MV-4-11 (cell line): ENCODE data around the gene ULK4.

Experiments used
- DNase-seq: peaks from one replicate; lab custom pipeline; 2025; lab: John Stamatoyannopoulos, UW

Gene ULK4

GRCh38 chr3:41222012-41222411 is 739.9 kb downstream of the ULK4 start:
- DNase-seq, result no peak

GRCh38 chr3:41220906-41221677 is 740.8 kb downstream of the ULK4 start:
- DNase-seq, result no peak

- no peak for DNase-seq
These were observed 742.5 kb downstream of the ULK4 start for GRCh38 chr3:41219424-41219823.

DNA sequence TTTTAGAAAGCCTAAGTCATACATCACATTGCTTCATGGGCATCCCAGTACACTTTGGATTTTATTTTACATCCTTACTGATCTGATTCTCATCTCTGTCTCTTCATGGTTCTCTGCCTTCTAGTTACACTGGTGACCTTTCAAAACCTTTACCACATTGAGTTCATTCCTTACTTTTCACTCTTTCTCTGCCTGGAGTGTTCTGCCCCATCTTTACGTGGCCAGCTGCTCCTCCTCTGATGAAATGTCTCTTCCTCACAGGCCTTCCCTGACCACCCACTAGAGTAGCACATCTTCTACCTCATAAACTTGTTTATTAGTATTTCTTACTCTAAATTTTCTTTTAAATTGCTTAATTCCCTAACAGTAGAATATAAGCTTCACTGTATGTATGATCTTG is 744.9 kb downstream of the ULK4 start:
- peak; percentile 4 for DNase-seq

- no peak for DNase-seq
These were observed 745.5 kb downstream of the ULK4 start for GRCh38 chr3:41216422-41216821.

DNA sequence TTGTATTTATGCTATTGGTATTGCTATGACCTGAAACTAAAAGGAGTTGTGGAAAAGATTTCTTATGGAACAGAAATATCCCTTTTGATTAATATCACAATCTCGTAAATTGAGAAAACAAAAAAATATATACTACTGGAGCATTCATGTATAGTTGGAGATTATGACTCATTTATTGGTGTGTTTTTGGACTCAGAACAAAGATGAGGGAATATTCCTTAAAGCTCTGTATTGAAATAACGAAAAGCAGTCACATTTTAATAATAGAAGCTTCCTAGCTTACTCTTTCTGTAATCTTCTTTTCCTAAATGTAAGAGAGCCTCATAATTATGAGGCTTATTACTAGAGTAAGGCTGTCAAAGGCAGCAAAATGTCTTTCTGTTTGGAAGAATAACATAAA is 748.3 kb downstream of the ULK4 start:
- no peak for DNase-seq

GRCh38 chr3:41212088-41212487 is 749.8 kb downstream of the ULK4 start:
- no peak for DNase-seq

- no peak for DNase-seq
These were observed 750.9 kb downstream of the ULK4 start for GRCh38 chr3:41210966-41211365.

DNA sequence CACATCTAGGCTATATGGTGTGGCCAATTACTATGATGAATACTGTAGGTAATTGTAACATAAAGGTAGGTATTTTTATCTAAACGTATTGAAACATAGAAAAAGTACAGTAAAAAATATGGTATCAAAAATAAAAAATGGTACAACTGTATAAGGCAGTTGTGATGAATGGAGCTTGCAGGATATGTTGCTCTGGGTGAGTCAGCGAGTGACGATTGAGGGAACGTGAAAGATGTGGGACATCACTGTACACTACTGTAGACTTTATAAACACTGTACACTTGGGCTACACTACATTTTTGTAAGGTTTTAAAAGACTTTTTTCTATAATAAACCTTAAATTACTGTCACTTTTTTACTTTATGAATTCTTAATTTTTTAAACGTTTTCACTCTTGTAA is 752.3 kb downstream of the ULK4 start:
- DNase-seq, result no peak

DNA sequence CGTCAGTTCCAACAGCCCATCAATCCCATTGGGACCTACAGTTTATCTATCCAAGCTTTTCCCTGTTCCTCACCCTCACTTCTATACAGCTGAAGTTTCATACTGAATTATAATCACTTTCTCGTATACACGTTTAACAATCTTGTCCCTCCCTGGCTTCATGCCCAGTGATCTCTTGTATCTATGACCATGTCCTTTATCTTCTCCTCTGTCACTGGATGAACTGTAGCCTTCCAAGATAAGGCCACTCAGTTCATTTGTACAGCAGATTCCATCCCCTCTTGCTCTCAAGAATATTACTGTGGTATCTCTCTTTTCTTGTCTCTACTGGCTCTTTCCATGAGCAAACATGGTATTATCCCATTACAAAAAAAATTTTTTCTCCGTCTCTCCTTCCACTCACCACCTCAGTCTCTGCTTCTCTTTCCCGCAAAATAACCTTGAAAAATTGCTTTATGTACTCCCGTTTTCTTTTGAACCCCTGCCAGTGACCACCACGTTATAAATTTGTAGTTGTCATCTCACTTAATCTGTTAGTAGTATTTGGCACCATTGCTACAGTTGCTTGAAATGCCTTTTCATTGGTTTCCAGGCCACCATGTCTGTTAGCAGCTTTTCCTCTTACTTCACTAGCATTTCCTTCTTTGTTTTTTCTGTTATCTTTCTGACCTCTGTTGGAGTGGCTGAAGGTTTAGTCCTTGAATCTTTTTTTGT is 753.2 kb downstream of the ULK4 start:
- no peak for DNase-seq

GRCh38 chr3:41207355-41207754 is 754.5 kb downstream of the ULK4 start:
- DNase-seq, result no peak

- DNase-seq, result no peak
These were observed 756.3 kb downstream of the ULK4 start for GRCh38 chr3:41205591-41205990.

GRCh38 chr3:41204369-41204768 is 757.5 kb downstream of the ULK4 start:
- no peak for DNase-seq

DNA sequence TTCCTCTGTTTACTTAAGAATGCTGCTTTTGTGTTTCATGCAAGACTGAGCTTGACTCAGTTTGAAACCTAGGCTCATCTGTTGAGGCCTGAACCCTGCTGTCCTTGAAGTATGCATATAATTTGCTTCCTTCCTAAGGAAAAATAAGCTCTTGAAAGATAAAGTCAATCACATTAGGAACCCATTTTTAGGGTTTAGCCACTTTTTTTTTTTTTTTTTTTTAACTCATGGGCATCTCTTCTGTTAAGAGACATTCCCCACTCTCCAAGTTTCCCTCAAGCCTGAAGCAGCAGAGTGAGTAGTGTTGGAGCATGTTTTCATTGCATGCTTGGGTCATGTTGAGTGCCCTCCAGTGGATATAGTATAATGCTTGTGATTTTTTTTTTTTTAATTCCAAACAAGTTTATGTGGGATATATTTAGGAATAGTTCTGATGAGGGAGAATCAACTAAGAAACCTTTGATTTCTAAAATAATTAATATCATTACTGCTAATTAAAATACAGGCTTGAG is 759.0 kb downstream of the ULK4 start:
- DNase-seq, result peak; percentile 34

- DNase-seq, result no peak
These were observed 759.6 kb downstream of the ULK4 start for GRCh38 chr3:41202075-41202833.

DNA sequence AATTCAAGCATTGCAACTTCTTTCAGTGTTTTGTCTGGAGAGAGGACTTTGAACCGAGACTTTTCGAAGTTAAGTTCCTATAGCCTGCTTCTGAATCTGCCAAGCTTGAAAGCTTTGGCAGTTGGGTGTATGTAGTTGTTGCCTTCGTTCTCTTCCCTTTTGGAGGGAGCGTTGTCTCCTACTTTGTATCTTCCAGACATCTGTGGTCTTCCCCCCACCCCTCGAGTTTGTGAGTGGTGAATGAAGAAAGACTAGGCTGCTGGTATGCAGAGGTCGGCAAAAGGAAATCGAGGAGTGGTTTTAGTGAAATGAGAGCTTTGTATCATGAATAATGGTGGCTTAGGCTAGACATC is 761.3 kb downstream of the ULK4 start:
- DNase-seq, result peak; percentile 51

DNA sequence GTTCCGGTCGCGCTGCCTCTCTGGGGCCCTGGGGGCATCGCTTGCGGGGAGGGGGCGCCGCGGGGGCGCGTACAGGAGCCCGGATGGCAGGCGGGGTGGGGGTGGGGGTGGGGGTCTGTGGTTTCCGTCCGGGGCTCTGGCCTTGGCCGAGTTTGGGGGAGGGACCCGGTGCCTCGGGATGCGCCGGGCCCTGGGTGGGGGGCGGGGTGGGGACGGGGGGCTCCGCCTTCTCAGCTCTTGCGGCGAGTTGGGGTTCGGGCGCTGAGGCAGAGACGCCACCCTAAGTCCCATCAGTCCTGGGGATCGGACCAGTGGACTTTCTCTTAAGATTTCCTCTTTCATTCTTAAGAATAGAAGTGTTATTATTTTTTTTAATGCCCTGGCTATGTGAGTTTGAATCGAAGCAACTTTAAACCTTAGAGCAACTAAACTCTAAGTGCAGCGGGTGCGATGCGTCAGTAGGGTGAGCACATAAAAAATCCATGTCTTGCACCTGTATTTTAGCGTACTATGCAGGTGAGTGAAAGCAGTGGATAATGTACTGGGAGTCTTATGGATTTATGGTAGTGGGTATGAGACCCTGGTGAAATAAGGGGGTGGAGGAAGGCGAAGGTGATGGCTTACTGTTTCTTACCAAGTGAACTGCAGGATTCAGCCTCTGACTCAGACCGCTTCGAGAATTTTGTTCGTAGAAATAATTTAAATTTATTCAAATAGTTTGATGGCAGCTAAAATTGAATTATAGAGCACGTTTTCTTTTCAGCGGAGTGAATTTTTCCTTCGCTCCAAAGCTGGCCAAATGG is 761.8 kb downstream of the ULK4 start:
- no peak for DNase-seq

- DNase-seq, result peak; percentile 82
These were observed 762.7 kb downstream of the ULK4 start, which contains the start of gene CTNNB1 for GRCh38 chr3:41198950-41199865. Gene CTNNB1, plus strand, starts transcription at chr3:41199505. Its CDS starts 24,564 bp downstream, at chr3:41224069.

GRCh38 chr3:41198526-41198925 is 763.4 kb downstream of the ULK4 start:
- no peak for DNase-seq

GRCh38 chr3:41198046-41198445 is 763.9 kb downstream of the ULK4 start:
- DNase-seq, result no peak
